Measurements from ENCODE around the gene IHH. TPM values are rescaled to one million over a fixed set of nuclear protein-coding genes. Genes with fewer than 3 reads are reported as not detected.

Gene IHH
- total RNA-seq, 1 experiment from 2014 or later, result not detected

- Histone ChIP-seq H3K56ac (ENCODE audit: insufficient read length, low read depth, low read length) (no peak overlapping the region), H3K4me2 (ENCODE audit: insufficient read depth, insufficient read length, low read length) (no peak overlapping the region), H3T11ph (ENCODE audit: low read length) (no peak overlapping the region), H4K91ac (ENCODE audit: insufficient read length, low read depth, low read length) (no peak overlapping the region), H4K8ac (replicated peaks; ENCODE audit: insufficient read length, low read depth, low read length) (no peak overlapping the region), H3K23me2 (ENCODE audit: insufficient read length, low read depth, low read length, poor library complexity, severe bottlenecking) (no peaks in the 10 kb centered on the region), H3K9ac (ENCODE audit: extremely low read depth, insufficient read length, low read length) (no peak overlapping the region), H2AFZ (ENCODE audit: low read length) (no peak overlapping the region), H3K4ac (ENCODE audit: low read depth, low read length) (no peak overlapping the region), H3K4me1 (ENCODE audit: insufficient read depth, low read length) (no peaks in the 10 kb centered on the region), H3K18ac (ENCODE audit: insufficient read length, low read depth, low read length) (no peak overlapping the region), H4K5ac (ENCODE audit: insufficient read length, low read depth, low read length) (no peak overlapping the region), H4K20me1 (ENCODE audit: control insufficient read depth, insufficient read depth, insufficient read length) (no peaks in the 10 kb centered on the region), H3K14ac (ENCODE audit: insufficient read depth, low read length) (no peak overlapping the region), H2BK120ac (ENCODE audit: low read depth, low read length, poor library complexity, severe bottlenecking) (no peak overlapping the region), H2BK20ac (ENCODE audit: low read depth, low read length, poor library complexity, severe bottlenecking) (no peak overlapping the region), H3K9me3 (ENCODE audit: control insufficient read depth, low read depth, low read length) (no peaks in the 10 kb centered on the region), H3K27ac (ENCODE audit: insufficient read length, low read depth, low read length) (no peak overlapping the region), H2AK5ac (ENCODE audit: insufficient read length, low read length) (no peak overlapping the region), H3K79me1 (ENCODE audit: insufficient read depth, low read depth, low read length, poor library complexity, severe bottlenecking) (no peaks in the 10 kb centered on the region), H2BK15ac (ENCODE audit: low read depth, low read length) (no peak overlapping the region), H3K23ac (ENCODE audit: insufficient read length, low read depth, low read length) (no peak overlapping the region), H3K27me3 (ENCODE audit: insufficient read depth, low read length) (no peaks in the 10 kb centered on the region), H2BK12ac (ENCODE audit: insufficient read length, low read depth, low read length) (no peak overlapping the region), H3K79me2 (ENCODE audit: insufficient read depth, low read length) (no peaks in the 10 kb centered on the region), H2BK5ac (ENCODE audit: insufficient read length, low read length) (no peak overlapping the region)
- no CpG with 5 or more reads among the region's 3 CpGs for WGBS (ENCODE audit: extremely low coverage, insufficient read length, low lambda C conversion rate)
- Mint-ChIP-seq H3K4me3 (no peak overlapping the region), H3K27ac (no peak overlapping the region), H3K9me3 (no peaks in the 10 kb centered on the region), H3K27me3 (ENCODE audit: low read depth) (peaks cover 4% of the 10 kb centered on the region; the same call in 1 of the 2 replicates), H3K36me3 (ENCODE audit: insufficient read depth in 1 of 3, low read depth in 3 of 3) (peaks cover 0 to 18% (median 0%) of the 10 kb centered on the region in 3 experiments; a peak in 3 of 7 replicates), H3K4me1 (peaks cover 11 to 14% of the 10 kb centered on the region in 2 experiments)
- DNase-seq, result no peak
- no peak for TF ChIP-seq CTCF (conservative IDR thresholded peaks at IDR 0.05)
Measured at GRCh38 chr2:219076253-219076652, 15.5 kb upstream of the IHH start.
